ENCODE data around the gene LRRC23. TPM values are rescaled to one million over a fixed set of nuclear protein-coding genes. Genes with fewer than 3 reads are reported as not detected.

Gene LRRC23
- 5.1 and 13.6 TPM in 2 replicates for total RNA-seq (2014; rRNA removed)
- percentile 46 among the genes with signal in this experiment for Bru-seq, nascent RNA
- BruChase-seq, experiment 1, labeled RNA remaining after a 6-hour chase: percentile 62 among the genes with signal in this experiment
- BruChase-seq, experiment 2, labeled RNA remaining after a 2-hour chase: percentile 51 among the genes with signal in this experiment
- long read RNA-seq, partial matches to known transcripts: 1 of 13 reads
- long read RNA-seq, other reads (novel, unspliced or antisense): 10 of 13 reads

GRCh38 chr12:6904280-6905276 is at the start of gene LRRC23:
LRRC23 (plus strand) TSS chr12:6904822; CDS start chr12:6905634, 812 bp downstream.
- intact Hi-C loops (cut with micrococcal nuclease): no loop called here

GRCh38 chr12:6855322-6855721 is 49.3 kb upstream of the LRRC23 start:
- ChIA-PET CTCF (no interaction called here), POLR2A (ENCODE audit: unreplicated experiment) (no interaction called here)
- ATAC-seq (no peak), DNase-seq (no peak)
- Histone ChIP-seq H3K9ac (ENCODE audit: low read length) (no peak overlapping the region), H3K27me3 (ENCODE audit: low read length) (no peaks in the 10 kb centered on the region), H3K9me2 (replicated peaks; ENCODE audit: low read length) (no peaks in the 10 kb centered on the region), H3K4me2 (ENCODE audit: low read length) (no peak overlapping the region), H3K4me3 (ENCODE audit: low read length) (no peak overlapping the region), H3K36me3 (ENCODE audit: low read depth, low read length) (peaks cover 28% of the 10 kb centered on the region), H3K27ac (ENCODE audit: low read length) (no peak overlapping the region), H3F3A (ENCODE audit: low read length, unreplicated experiment) (no peaks in the 10 kb centered on the region), H4K20me1 (ENCODE audit: low read length) (no peaks in the 10 kb centered on the region), H3K9me3 (ENCODE audit: low read length) (no peaks in the 10 kb centered on the region), H3K4me1 (ENCODE audit: insufficient read depth, low read length) (peaks cover 12% of the 10 kb centered on the region), H3K79me2 (ENCODE audit: low read length) (peaks cover 38% of the 10 kb centered on the region), H2AFZ (ENCODE audit: low read length) (no peak overlapping the region)
- TF ChIP-seq EZH2 (IDR thresholded peaks at IDR 0.05; ENCODE audit: low read length, unreplicated experiment) (no peak), CTCF (conservative IDR thresholded peaks at IDR 0.05; ENCODE audit: low read depth, low read length) (no peak), EZH2phosphoT487 (IDR thresholded peaks at IDR 0.05; ENCODE audit: borderline replicate concordance, low read length) (no peak)
- no TSS peak for BruUV-seq (replicated peaks)
- intact Hi-C loops (cut with micrococcal nuclease): no loop called here

More at GRCh38 chr12:6904280-6905276, at the start of gene LRRC23:
- Histone ChIP-seq H3K27me3 (ENCODE audit: low read length) (no peaks in the 10 kb centered on the region), H3K9me2 (replicated peaks; ENCODE audit: low read length) (no peaks in the 10 kb centered on the region), H2AFZ (ENCODE audit: low read length) (peak within 1 kb of the TSS; percentile 99), H3K4me3 (ENCODE audit: low read length) (peak within 1 kb of the TSS; percentile 85), H3K36me3 (ENCODE audit: low read depth, low read length) (no peaks in the 10 kb centered on the region), H3K9me3 (ENCODE audit: low read length) (no peaks in the 10 kb centered on the region), H4K20me1 (ENCODE audit: low read length) (no peaks in the 10 kb centered on the region), H3K4me1 (ENCODE audit: insufficient read depth, low read length) (peaks cover 16% of the 10 kb centered on the region), H3K27ac (ENCODE audit: low read length) (peak within 1 kb of the TSS; percentile 22), H3K4me2 (ENCODE audit: low read length) (peak within 1 kb of the TSS; percentile 99), H3K9ac (ENCODE audit: low read length) (peak within 1 kb of the TSS; percentile 72), H3F3A (ENCODE audit: low read length, unreplicated experiment) (no peaks in the 10 kb centered on the region), H3K79me2 (ENCODE audit: low read length) (no peaks in the 10 kb centered on the region)
- CTCF ChIA-PET: no interaction called here
- BruUV-seq (replicated peaks): TSS peak; percentile 65
- TF ChIP-seq CTCF (conservative IDR thresholded peaks at IDR 0.05; ENCODE audit: low read depth, low read length): no peak
- TF ChIP-seq EZH2phosphoT487 (IDR thresholded peaks at IDR 0.05; ENCODE audit: borderline replicate concordance, low read length): no peak
- no peak for TF ChIP-seq EZH2 (IDR thresholded peaks at IDR 0.05; ENCODE audit: low read length, unreplicated experiment)
- ATAC-seq (peak; percentile 95), DNase-seq (peak; percentile 92)
- POLR2A ChIA-PET (ENCODE audit: unreplicated experiment): interaction anchor here (0.6 to 0.9 kb wide), 3 partner anchors 13 to 46 kb away, joined by 3 to 8 read pairs (median 4); no protein-coding TSS in a partner anchor

All from PC-3 (cell line).